Fibroblast of lung (primary cell): Measurements from ENCODE around the gene SRSF7.
"Not testable (repeated sequence)": the region's sequence is repeated elsewhere in the genome, so short reads cannot be mapped to it uniquely, and the experiment has no call there.

Experiments used
- EZH2 ChIP-seq: IDR thresholded peaks from 2 replicates; pipeline ENCODE4 v1.5.1; 2012; ENCODE audit warnings: low read length, control low read depth, mild to moderate bottlenecking; ENCODE audit errors: missing control alignments
- TF ChIP-seq, protein P1 (sequence below), 2 donors: IDR thresholded peaks in 1 of 2; conservative IDR thresholded peaks in 1 of 2; 1 replicate in 1 of 2; 2 replicates in 1 of 2; pipeline ENCODE4 v1.5.1; 2011 to 2012; ENCODE audit warnings: low read length in 2 of 2, control low read depth in 1 of 2, inconsistent platforms in 1 of 2, low read depth in 1 of 2, mild to moderate bottlenecking in 1 of 2

DNA sequence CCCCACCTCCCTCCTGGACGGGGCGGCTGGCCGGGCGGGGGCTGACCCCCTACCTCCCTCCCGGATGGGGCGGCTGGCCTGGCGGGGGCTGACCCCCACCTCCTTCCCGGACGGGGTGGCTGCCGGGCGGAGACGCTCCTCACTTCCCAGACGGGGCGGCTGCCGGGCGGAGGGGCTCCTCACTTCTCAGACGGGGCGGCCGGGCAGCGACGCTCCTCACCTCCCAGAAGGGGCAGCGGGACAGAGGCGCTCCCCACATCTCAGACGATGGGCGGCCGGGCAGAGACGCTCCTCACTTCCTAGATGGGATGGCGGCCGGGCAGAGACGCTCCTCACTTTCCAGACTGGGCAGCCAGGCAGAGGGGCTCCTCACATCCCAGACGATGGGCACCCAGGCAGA is 4.7 kb upstream of the SRSF7 start:
- TF ChIP-seq, protein P1, sequence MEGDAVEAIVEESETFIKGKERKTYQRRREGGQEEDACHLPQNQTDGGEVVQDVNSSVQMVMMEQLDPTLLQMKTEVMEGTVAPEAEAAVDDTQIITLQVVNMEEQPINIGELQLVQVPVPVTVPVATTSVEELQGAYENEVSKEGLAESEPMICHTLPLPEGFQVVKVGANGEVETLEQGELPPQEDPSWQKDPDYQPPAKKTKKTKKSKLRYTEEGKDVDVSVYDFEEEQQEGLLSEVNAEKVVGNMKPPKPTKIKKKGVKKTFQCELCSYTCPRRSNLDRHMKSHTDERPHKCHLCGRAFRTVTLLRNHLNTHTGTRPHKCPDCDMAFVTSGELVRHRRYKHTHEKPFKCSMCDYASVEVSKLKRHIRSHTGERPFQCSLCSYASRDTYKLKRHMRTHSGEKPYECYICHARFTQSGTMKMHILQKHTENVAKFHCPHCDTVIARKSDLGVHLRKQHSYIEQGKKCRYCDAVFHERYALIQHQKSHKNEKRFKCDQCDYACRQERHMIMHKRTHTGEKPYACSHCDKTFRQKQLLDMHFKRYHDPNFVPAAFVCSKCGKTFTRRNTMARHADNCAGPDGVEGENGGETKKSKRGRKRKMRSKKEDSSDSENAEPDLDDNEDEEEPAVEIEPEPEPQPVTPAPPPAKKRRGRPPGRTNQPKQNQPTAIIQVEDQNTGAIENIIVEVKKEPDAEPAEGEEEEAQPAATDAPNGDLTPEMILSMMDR (conservative IDR thresholded peaks at IDR 0.05 in 1 of 2, IDR thresholded peaks at IDR 0.05 in 1 of 2; ENCODE audit: low read depth in 1 of 2, low read length in 2 of 2), result not testable (repeated sequence)
- TF ChIP-seq EZH2, result not testable (repeated sequence)
